ENCODE data around the gene OTOP2. TPM values are rescaled to one million over a fixed set of nuclear protein-coding genes. Genes with fewer than 3 reads are reported as not detected.
"Not testable (repeated sequence)": the region's sequence is repeated elsewhere in the genome, so short reads cannot be mapped to it uniquely, and the experiment has no call there.

Gene OTOP2
- total RNA-seq, 1 donor from 2014 or later: not detected

- no peak overlapping the region for H3K27ac Mint-ChIP-seq
- intact Hi-C loops (cut with micrococcal nuclease): no loop called here
- H3K9me3 Mint-ChIP-seq: no peaks in the 10 kb centered on the region
- no peaks in the 10 kb centered on the region for H3K36me3 Mint-ChIP-seq (ENCODE audit: low read depth)
- no peak overlapping the region for H3K4me3 Mint-ChIP-seq (ENCODE audit: low read depth)
- H3K4me1 Mint-ChIP-seq (ENCODE audit: low read depth): peaks cover 2% of the 10 kb centered on the region
- H3K27me3 Mint-ChIP-seq (ENCODE audit: low read depth): peaks cover 35% of the 10 kb centered on the region
- no peak for DNase-seq (ENCODE audit: low spot score)
Observed at GRCh38 chr17:74890554-74890953, 33.5 kb upstream of the OTOP2 start.

DNA sequence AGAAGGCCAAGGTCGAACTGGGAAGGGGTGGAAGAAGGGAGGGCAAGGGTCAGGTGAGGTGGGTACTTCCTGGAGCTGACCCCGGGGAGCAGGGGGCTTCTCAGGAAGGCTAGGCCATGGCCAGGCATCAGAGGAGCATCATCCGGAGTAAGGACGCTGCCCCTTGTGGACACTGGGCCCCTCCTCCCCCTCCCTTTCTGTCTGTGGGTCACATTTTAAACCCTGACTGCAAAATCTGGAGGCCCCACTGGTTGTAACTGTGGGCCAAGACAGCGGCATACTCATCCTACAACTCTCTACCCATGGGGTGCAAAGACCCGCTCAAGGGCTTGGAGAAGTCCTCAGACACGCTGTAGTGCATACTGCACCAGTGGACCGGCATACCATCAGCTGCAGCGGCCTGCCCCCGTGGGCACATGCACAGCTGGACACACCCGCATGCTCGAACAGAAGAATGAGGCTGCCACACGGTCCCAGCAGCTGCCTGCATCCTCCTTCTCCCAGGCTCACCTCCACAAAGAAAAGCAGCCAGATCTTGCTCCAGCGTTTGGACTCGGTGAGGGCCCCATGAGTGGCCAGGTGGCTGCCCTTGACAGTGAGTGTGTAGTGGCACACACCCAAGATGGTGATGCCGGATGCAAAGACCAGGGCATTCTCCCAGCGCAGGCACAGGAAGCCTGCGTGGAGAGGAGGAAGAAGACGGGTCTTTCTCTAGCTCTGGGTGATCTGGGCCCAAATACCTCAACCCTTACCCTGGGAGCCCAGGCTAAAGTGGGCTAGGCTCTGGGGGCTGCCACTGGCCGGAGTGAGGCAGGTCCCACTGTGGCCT lies 31.8 kb upstream of the OTOP2 start:
- intact Hi-C loops (cut with micrococcal nuclease): no loop called here
- no peak for DNase-seq (ENCODE audit: low spot score)
- H3K27ac Mint-ChIP-seq: no peak overlapping the region
- H3K4me3 Mint-ChIP-seq (ENCODE audit: low read depth): no peak overlapping the region
- H3K27me3 Mint-ChIP-seq (ENCODE audit: low read depth): peaks cover 45% of the 10 kb centered on the region
- no peaks in the 10 kb centered on the region for H3K9me3 Mint-ChIP-seq
- H3K4me1 Mint-ChIP-seq (ENCODE audit: low read depth): peaks cover 2% of the 10 kb centered on the region
- H3K36me3 Mint-ChIP-seq (ENCODE audit: low read depth): no peaks in the 10 kb centered on the region

GRCh38 chr17:74892974-74893911 lies 30.8 kb upstream of the OTOP2 start, which contains the start of gene FADS6:
Gene FADS6, minus strand, starts transcription at chr17:74893633. Its CDS starts 38 bp downstream, at chr17:74893595.
- intact Hi-C loops (cut with micrococcal nuclease): no loop called here
- Mint-ChIP-seq H3K36me3 (ENCODE audit: low read depth) (no peaks in the 10 kb centered on the region), H3K27me3 (ENCODE audit: low read depth) (peaks cover 45% of the 10 kb centered on the region), H3K4me1 (ENCODE audit: low read depth) (peaks cover 2% of the 10 kb centered on the region), H3K9me3 (no peaks in the 10 kb centered on the region), H3K27ac (no peak within 1 kb of the TSS), H3K4me3 (ENCODE audit: low read depth) (no peak within 1 kb of the TSS)
- no peak for DNase-seq (ENCODE audit: low spot score)

DNA sequence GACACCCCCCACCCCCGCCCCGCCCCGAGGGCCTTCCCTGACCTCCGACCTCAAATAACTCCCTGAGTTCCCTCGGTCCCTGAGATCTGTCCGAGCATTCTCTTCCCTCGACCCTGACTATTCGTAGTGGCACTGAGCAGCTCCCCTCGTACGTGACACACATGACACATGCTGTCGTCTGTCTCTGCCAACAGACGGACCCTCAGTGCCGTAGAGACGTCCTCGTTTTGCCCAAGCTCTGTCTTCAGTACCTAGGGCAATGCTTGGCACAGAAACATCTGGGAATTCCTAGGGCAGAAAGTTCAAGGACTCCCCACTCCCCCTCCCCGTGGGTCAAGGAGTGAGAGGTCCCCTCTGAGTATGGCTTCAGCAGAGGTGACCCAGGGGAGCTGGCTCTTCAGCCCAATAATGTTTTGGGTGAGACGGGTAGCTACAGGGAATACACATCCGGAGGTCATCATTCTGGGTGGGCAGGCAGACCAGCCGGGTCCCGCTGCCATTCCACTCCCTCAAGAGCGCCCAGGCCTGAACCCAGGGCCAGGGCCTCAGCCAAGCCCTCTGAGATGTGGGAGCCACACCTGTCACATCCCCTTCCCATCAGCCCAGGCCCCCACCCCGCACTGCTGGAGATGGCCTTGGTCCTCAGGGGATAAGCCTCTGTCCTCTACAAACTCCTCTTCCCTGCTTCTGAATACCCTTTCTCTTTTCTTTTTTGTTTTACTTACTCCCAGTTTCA lies 30.0 kb upstream of the OTOP2 start:
- DNase-seq (ENCODE audit: low spot score): no peak
- H3K36me3 Mint-ChIP-seq (ENCODE audit: low read depth): no peaks in the 10 kb centered on the region
- intact Hi-C loops (cut with micrococcal nuclease): no loop called here
- no peaks in the 10 kb centered on the region for H3K9me3 Mint-ChIP-seq
- no peak overlapping the region for H3K4me3 Mint-ChIP-seq (ENCODE audit: low read depth)
- H3K27me3 Mint-ChIP-seq (ENCODE audit: low read depth): peaks cover 45% of the 10 kb centered on the region
- H3K4me1 Mint-ChIP-seq (ENCODE audit: low read depth): peaks cover 2% of the 10 kb centered on the region
- H3K27ac Mint-ChIP-seq: no peak overlapping the region

GRCh38 chr17:74898376-74898946 lies 25.6 kb upstream of the OTOP2 start:
- Mint-ChIP-seq H3K4me3 (ENCODE audit: low read depth) (no peak overlapping the region), H3K9me3 (no peaks in the 10 kb centered on the region), H3K27ac (no peak overlapping the region), H3K27me3 (ENCODE audit: low read depth) (peaks cover 32% of the 10 kb centered on the region), H3K36me3 (ENCODE audit: low read depth) (no peaks in the 10 kb centered on the region), H3K4me1 (ENCODE audit: low read depth) (peaks cover 2% of the 10 kb centered on the region)
- no peak for DNase-seq (ENCODE audit: low spot score)
- intact Hi-C loops (cut with micrococcal nuclease): no loop called here

- H3K4me1 Mint-ChIP-seq (ENCODE audit: low read depth): no peaks in the 10 kb centered on the region
- no peak overlapping the region for H3K27ac Mint-ChIP-seq
- H3K4me3 Mint-ChIP-seq (ENCODE audit: low read depth): no peak overlapping the region
- no peaks in the 10 kb centered on the region for H3K9me3 Mint-ChIP-seq
- H3K27me3 Mint-ChIP-seq (ENCODE audit: low read depth): peaks cover 18% of the 10 kb centered on the region
- no peaks in the 10 kb centered on the region for H3K36me3 Mint-ChIP-seq (ENCODE audit: low read depth)
- intact Hi-C loops (cut with micrococcal nuclease): no loop called here
- DNase-seq (ENCODE audit: low spot score): no peak
Observed at GRCh38 chr17:74900208-74900607, 23.9 kb upstream of the OTOP2 start.

DNA sequence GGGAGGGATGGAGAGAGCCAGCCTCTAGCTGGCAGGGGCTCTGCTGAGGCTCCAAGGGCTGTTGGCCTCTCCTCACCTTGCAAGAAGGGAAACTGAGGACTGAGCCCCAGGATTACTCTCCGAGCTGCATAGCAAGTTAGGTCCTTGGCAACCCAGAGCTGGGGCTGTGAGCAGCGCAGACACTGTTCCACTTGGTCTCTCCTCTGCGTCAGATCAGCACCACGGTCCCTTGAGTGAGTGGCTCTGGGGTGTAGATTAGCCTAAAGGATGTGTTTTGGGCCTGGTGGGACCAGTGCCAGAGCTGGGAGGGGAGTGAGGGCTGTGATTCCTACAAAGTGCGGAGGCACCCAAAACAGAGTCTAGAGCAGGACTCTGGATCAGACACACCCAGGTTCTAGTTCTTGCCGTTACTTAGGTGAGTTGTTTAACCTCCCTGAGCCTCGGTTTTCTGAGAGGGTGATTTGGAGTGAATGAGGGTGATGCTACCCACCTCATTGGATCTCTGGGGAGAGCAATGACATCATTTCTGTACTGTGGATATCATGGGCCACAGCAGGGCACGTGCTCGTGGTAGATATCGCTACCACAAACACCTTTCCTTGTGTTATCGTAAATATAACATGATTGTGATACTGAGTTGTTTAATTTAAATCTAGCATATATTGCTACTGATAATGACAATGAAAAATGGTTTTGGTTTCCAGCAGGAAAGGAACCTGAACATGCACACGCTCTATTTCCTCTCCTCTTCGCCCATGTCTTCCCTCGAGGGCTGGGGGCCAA lies 22.5 kb upstream of the OTOP2 start:
- H3K4me3 Mint-ChIP-seq (ENCODE audit: low read depth): no peak overlapping the region
- no peaks in the 10 kb centered on the region for H3K36me3 Mint-ChIP-seq (ENCODE audit: low read depth)
- intact Hi-C loops (cut with micrococcal nuclease): no loop called here
- H3K27me3 Mint-ChIP-seq (ENCODE audit: low read depth): peaks cover 8% of the 10 kb centered on the region
- H3K4me1 Mint-ChIP-seq (ENCODE audit: low read depth): no peaks in the 10 kb centered on the region
- no peak for DNase-seq (ENCODE audit: low spot score)
- H3K27ac Mint-ChIP-seq: no peak overlapping the region
- no peaks in the 10 kb centered on the region for H3K9me3 Mint-ChIP-seq

GRCh38 chr17:74903034-74903433 lies 21.0 kb upstream of the OTOP2 start:
- Mint-ChIP-seq H3K27me3 (ENCODE audit: low read depth) (peaks cover 5% of the 10 kb centered on the region), H3K4me1 (ENCODE audit: low read depth) (no peaks in the 10 kb centered on the region), H3K27ac (no peak overlapping the region), H3K4me3 (ENCODE audit: low read depth) (no peak overlapping the region), H3K9me3 (no peaks in the 10 kb centered on the region), H3K36me3 (ENCODE audit: low read depth) (no peaks in the 10 kb centered on the region)
- DNase-seq (ENCODE audit: low spot score): no peak
- intact Hi-C loops (cut with micrococcal nuclease): no loop called here

DNA sequence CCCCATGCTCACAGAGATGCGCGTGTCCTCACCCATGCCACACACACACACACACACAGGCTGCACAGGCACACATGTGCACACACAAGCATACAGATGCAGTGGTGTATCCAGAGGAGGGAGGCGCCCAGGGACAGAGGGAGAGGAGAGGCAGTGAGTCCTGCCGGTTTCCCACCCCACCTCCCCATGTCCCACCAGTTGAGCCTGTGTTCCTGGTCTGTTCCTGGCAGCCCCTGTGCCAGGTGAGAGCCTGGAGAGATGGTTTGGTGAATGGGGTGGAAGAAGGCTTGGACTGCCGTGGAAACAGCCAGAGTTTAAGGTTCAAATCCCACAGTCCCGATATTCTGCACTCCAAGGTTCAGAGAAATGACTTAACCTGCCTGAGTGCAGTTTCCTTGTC lies 20.4 kb upstream of the OTOP2 start:
- H3K27me3 Mint-ChIP-seq (ENCODE audit: low read depth): peaks cover 5% of the 10 kb centered on the region
- H3K4me3 Mint-ChIP-seq (ENCODE audit: low read depth): no peak overlapping the region
- DNase-seq (ENCODE audit: low spot score): no peak

GRCh38 chr17:74904687-74905409 lies 19.2 kb upstream of the OTOP2 start:
- no peaks in the 10 kb centered on the region for H3K9me3 Mint-ChIP-seq
- H3K36me3 Mint-ChIP-seq (ENCODE audit: low read depth): no peaks in the 10 kb centered on the region
- no peak overlapping the region for H3K27ac Mint-ChIP-seq
- H3K4me1 Mint-ChIP-seq (ENCODE audit: low read depth): no peaks in the 10 kb centered on the region
- no peak overlapping the region for H3K4me3 Mint-ChIP-seq (ENCODE audit: low read depth)
- DNase-seq (ENCODE audit: low spot score): no peak
- peaks cover 5% of the 10 kb centered on the region for H3K27me3 Mint-ChIP-seq (ENCODE audit: low read depth)
- intact Hi-C loops (cut with micrococcal nuclease): no loop called here

More for the DNA sequence above, 20.4 kb upstream of the OTOP2 start:
- no peaks in the 10 kb centered on the region for H3K36me3 Mint-ChIP-seq (ENCODE audit: low read depth)
- no peak overlapping the region for H3K27ac Mint-ChIP-seq
- no peaks in the 10 kb centered on the region for H3K4me1 Mint-ChIP-seq (ENCODE audit: low read depth)
- no peaks in the 10 kb centered on the region for H3K9me3 Mint-ChIP-seq
- intact Hi-C loops (cut with micrococcal nuclease): no loop called here

GRCh38 chr17:74906214-74906793 lies 17.8 kb upstream of the OTOP2 start:
- H3K36me3 Mint-ChIP-seq (ENCODE audit: low read depth); H3K4me3 Mint-ChIP-seq (ENCODE audit: low read depth); intact Hi-C loops (cut with micrococcal nuclease); H3K9me3 Mint-ChIP-seq; H3K4me1 Mint-ChIP-seq (ENCODE audit: low read depth); H3K27ac Mint-ChIP-seq; H3K27me3 Mint-ChIP-seq (ENCODE audit: low read depth): not testable (repeated sequence)
- DNase-seq (ENCODE audit: low spot score): peak; percentile 17

Data from activated T-helper 2 cell treated with anti-CD3 and anti-CD28 coated beads, Interferon-gamma antibody, Interleukin-2, Interleukin-4, amounts not matched to agents 10 μg/mL and 5 μg/mL and 100 μg/mL, durations not matched to agents 14 hours and 24 hours and 36 hours (primary cell).